ENCODE data around the gene RUNX3.

RUNX3 gene

DNA sequence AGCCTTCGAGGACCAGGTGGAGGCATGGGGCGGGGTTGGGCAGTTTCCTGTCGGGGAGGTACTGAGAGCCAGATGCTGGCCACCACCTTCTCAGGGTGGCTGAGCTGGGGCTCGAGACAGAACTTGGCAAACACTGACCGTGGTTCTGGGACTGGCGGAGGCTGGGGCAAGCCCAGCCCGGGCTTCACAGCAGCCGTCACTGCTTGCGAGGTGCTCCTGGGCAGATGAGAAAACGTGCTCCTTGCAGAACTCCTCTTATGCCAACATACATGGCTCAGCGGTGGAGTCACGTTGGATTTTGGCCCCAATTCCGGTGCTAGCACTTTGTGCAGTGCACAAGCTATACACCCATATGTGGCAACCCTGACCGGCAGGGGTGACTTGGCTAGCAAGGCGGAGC lies 69.2 kb downstream of the RUNX3 start:
- no peak for DNase-seq

DNA sequence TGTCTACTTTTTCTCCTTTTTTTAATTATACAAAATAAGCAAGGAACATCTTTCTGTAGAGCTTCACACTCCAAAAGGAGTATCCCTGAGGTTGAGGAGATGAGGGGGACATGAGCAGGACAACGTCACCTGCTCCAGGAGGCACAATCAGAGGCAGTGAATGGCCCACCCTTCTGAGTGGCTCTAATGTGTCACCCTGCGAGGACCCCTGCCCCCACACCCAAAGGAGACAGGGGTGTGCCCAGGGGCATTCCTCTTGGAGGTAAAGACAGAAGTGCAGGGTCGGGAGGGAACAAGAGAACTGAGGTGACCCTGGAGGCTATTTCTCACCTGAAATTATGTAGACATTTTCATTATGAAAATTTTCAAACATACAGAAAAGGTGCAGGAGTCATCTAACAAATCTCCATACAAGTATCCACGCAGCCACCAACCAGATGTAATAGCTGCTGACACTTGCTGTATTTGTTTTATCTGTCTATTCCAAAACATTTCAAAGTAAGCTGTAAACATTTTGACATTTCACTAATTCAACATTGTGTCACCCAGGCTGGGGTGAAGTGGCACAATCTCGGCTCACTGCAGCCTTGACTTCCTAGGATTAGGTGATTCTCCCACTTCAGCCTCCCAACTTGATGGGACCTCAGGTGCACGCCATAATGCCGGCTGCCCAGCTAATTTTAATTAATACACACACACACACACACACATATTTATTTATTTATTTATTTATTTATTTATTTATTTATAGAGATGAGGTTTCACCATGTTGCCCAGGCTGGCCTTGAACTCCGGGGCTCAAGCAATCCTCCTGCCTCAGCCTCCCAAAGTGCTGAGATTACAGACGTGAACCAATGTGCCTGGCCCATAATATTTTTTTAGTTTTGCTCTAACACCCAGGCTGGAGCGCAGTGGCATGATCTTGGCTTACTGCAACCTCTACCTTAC lies 70.7 kb downstream of the RUNX3 start:
- no peak for DNase-seq

DNA sequence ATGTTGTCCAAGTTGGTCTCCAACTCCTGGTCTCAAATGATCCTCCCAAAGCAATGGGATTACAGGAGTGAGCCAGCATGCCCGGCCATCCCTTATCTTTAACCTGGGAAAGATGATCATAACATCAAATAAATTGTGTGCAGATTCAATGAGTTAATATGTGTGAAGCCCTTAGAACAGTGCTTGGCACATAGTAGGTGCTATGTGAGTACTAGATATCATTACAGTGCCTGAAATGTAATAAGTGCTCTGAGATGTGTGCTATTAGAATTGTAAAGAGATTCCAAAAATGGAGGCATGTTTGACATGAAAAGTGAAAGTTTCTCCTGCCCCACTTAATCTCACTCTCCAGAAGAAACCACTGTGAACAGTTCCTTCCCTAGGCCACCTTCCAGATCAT lies 71.8 kb downstream of the RUNX3 start:
- no peak for DNase-seq

DNA sequence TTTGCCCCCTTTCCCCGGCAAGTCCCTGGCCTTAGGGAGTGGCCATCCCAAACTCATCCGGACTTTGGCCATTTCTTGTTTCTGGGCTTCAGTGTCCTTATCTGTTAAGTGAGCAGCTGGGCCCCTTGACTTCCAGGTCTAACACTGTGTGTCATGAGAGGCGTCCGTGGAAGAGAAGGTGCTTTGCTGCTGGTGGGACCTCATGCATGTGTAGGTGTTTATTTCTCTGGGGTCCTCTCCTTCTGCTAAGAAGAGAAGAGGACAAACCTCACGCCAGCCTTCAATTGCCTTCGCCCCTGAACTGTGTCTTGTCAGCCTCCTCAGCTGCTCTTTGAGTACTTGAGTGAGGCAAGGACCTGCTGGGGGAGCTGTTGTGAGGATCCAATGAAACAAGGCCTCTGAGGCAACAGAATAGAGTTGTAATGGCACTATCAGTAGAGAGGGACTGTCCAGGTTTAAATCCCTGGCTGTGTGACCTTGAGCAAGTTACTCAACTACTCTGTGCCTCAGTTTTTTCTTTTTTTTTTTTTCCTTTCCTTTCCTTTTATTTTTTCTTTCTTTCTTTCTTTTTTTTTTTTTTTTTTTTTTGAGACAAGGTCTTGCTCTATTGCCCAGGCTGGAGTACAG lies 72.5 kb downstream of the RUNX3 start:
- DNase-seq = peak in 2 of 3 donors; percentile 43 to 53

DNA sequence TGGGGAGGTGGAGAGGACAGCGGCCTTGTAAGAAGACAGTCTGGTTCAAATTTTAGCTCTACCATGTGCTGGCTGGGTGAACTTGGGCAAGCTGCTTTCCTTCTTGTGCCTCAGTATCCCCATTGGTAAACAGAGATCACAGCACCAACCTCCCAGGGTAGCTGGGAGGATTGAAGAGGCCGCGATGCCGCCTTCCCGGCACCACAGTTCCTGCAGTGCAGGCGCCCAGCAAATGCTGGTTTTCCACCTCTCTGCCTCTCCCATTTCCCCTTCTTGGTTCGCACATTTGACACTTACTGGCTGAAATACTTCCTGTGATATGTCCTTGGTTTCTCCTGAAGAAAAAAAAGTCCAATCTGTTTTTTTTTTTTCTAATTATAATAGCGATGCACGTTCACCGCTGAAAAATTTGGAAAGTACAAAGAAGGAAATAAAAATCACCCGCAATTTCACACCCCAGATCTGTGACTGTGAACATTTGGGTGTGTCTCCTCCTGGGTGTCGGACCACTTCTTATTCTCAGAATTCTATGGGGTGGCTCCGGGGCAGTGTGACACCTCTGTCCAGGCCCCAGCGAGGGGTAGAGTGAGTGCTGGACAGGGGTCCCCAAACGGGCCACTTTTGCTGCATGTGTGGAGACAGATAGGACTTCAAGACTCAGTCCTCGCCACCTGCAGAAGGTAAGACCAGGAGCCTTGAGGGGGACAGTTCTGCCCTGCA lies 73.1 kb downstream of the RUNX3 start:
- DNase-seq = no peak

DNA sequence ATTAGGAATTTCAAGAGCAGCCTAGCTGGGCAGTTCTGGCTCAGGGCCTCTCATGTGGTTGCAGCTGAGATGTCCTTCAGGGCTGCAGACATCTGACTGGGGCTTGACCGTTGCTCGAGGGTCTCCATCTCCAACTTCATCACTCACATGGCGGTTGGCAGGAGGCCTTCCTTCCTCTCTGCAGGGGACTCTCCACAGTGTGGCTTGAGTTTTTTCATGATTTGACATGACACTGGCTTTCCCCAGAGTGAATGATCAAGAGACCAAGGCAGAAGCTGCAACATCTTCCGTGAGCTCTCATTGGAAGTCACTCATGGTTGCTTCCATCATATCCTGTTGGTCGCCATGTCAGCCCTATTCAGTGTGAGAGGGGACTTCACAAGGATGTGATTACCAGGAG lies 74.6 kb downstream of the RUNX3 start:
- DNase-seq = no peak

DNA sequence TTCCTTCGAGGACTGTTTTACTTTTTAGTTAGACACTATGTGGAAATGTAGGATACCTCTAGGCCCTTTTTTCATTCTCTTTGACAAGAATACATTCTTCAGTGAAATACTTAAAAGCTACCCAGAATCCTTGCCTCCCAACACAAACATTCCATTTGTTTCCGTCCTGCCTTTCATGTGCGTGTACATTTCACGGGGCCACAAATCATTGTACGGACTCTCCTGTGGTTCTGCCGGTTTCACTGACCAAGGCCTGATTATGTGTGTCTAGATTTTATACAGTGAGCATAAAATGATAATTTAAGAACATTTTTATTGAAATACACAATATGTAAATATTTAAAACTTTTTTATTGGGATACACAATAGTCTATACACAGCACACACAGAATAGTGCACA lies 76.4 kb downstream of the RUNX3 start:
- DNase-seq = no peak

DNA sequence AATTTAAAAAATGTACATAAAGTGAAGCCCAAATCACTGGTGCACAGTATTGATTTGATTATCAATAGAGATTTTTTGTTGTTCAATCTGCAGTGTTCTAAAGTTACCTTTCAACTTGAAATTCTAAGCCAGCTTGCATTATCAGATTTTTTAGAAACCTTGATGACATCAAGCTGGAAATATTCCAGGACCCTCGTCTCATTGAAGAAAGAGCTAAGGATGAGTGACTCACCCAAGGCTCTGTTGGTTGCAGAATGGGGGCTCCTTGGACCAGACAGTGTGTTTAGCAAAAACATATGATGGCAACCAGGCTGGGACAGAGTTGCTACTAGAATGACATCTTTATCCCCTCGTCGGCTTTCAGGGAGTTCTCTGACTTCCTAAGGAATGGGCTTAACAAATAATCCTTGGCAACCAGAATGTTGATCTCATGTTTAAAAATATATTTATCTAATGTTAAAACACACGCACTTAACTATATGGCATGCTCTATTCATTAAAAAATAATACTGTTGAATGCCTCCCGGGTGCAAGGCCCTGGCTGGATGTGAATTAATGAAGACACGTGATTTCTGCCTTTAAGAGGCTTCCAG lies 79.7 kb downstream of the RUNX3 start:
- no peak for DNase-seq

DNA sequence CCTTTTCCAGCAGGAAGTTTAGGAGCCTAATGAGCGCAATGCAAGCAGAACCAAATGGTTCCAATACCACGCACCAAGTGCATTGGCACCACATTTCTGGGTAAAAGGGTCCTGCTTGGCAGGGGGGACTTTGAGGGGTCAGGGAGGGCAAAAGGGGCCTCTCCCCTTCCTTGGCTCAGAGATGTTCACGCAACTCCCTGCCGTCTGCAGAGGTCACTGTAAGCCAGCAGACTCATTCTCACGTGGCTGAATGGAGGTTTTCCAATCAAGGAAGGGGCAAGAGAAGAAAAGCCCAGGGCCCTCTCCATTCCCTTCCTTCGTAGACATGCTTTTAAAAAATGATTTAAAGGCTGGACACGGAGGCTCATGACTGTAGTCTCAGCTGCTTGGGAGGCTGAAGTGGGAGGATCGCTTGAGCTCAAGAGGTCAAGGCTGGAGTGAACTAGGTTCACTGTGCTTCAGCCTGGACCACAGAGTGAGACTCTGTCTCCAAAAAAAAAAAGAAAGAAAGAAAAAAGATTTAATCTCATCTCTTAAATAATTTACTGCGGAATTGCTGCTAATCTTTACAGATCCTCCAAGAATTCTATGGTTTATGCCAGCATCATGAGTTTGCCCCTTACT lies 80.3 kb downstream of the RUNX3 start:
- peak; percentile 73 to 80 (median 75) for DNase-seq
